HCT116 (cell line): ENCODE results near the gene SPACDR. TPM values are rescaled to one million over a fixed set of nuclear protein-coding genes. Genes with fewer than 3 reads are reported as not detected.

ENCODE experiments used
- ATAC-seq: fragments of 200-7000 bp; cut with Tn5 transposase; 2 replicates; pipeline ENCODE4 v1.9.1; 2020; ENCODE audit warnings: mild to moderate bottlenecking, moderate library complexity
- BruUV-seq: library from RNA; stranded (reverse); fragments of 400-500 nt; replicated peaks from 2 replicates; lab custom pipeline; 2021; lab: Mats Ljungman, UMichigan
- CTCF ChIA-PET: fragments of 300-600 bp; sonication (Branson Sonifier 250); formaldehyde crosslinking; loops from one replicate; lab custom pipeline; 2021; ENCODE audit warnings: antibody characterized with exemption; lab: Charles Lee
- POLR2A ChIA-PET: fragments of 300-600, 350-600 bp; sonication (Branson Sonifier 250); formaldehyde crosslinking; loops from one replicate; lab custom pipeline; 2021; ENCODE audit warnings: antibody characterized with exemption; lab: Charles Lee
- RAD21 ChIA-PET, 2 experiments: fragments of 300-600 bp; sonication (Branson Sonifier 250); formaldehyde crosslinking; loops; one replicate each; lab custom pipeline; 2023; ENCODE audit warnings: low total read pairs in 2 of 2; ENCODE audit not compliant: uncharacterized antibody in 2 of 2, unreplicated experiment in 2 of 2, low non-redundant PET in 1 of 2; lab: Charles Lee
- DNase-seq: peaks from one replicate; pipeline ENCODE4 v3.0.0-alpha.2; 2010; ENCODE audit warnings: low read depth, low spot score
- H2AFZ ChIP-seq: fragments of 200-600 bp; shearing (Covaris generic), sonication (generic); 2 replicates; pipeline ENCODE4 v1.6.1; 2017; ENCODE audit warnings: low read depth, mixed run types, mixed read lengths, antibody characterized with exemption, low read length; ENCODE audit not compliant: poor library complexity, severe bottlenecking
- H3K27ac ChIP-seq: 2 replicates; pipeline ENCODE4 v1.5.1; 2012; ENCODE audit warnings: low read depth, low read length
- H3K27me3 ChIP-seq: fragments of 200-600 bp; sonication (generic); 2 replicates; pipeline ENCODE4 v1.6.1; 2016; ENCODE audit warnings: mixed run types, low read length, mixed read lengths; ENCODE audit not compliant: insufficient read depth
- H3K36me3 ChIP-seq, 2 experiments: fragments of 200-500 bp in 1 of 2; fragments of 200-600 bp in 1 of 2; sonication (Bioruptor generic) in 1 of 2; sonication (generic) in 1 of 2; 2 replicates each; pipeline versions ENCODE4 v1.5.1 to v1.6.1; 2014 to 2016; ENCODE audit warnings: low read length in 2 of 2, inconsistent platforms in 1 of 2, mixed read lengths in 1 of 2, mixed run types in 1 of 2; ENCODE audit not compliant: insufficient read depth in 2 of 2, control insufficient read depth in 1 of 2
- H3K4me1 ChIP-seq, 2 experiments: fragments of 200-600 bp in 1 of 2; sonication (generic) in 1 of 2; 2 replicates each; pipeline versions ENCODE4 v1.5.1 to v1.6.1; 2012 to 2017; ENCODE audit warnings: low read length in 2 of 2, inconsistent platforms in 1 of 2, mild to moderate bottlenecking in 1 of 2, mixed read lengths in 1 of 2, mixed run types in 1 of 2, moderate library complexity in 1 of 2; ENCODE audit not compliant: insufficient read depth in 2 of 2, control insufficient read depth in 1 of 2
- H3K4me2 ChIP-seq: fragments of 200-600 bp; sonication (generic); 2 replicates; pipeline ENCODE4 v1.6.1; 2017; ENCODE audit warnings: mixed run types, low read length, mixed read lengths
- H3K4me3 ChIP-seq, 2 experiments: fragments of 200-600 bp in 1 of 2; sonication (generic) in 1 of 2; replicated peaks in 1 of 2; 2 replicates each; pipeline ENCODE4 v1.5.1; 2011 to 2016; ENCODE audit warnings: low read length in 2 of 2, control low read depth in 1 of 2, low read depth in 1 of 2, mild to moderate bottlenecking in 1 of 2, mixed read lengths in 1 of 2, mixed run types in 1 of 2
- H3K79me2 ChIP-seq: fragments of 200-600 bp; sonication (generic); 2 replicates; pipeline ENCODE4 v1.6.1; 2017; ENCODE audit warnings: mild to moderate bottlenecking, mixed run types, low read length, moderate library complexity, mixed read lengths; ENCODE audit not compliant: insufficient read depth
- H3K9ac ChIP-seq: fragments of 200-600 bp; sonication (generic); 2 replicates; pipeline ENCODE4 v1.6.1; 2016; ENCODE audit warnings: low read length, mixed read lengths
- H3K9me2 ChIP-seq: fragments of 200-600 bp; sonication (generic), shearing (Covaris generic); 2 replicates; pipeline ENCODE4 v1.6.1; 2017; ENCODE audit warnings: mixed run types, mild to moderate bottlenecking, moderate library complexity; ENCODE audit not compliant: insufficient read depth
- H3K9me3 ChIP-seq, 2 experiments: fragments of 200-500 bp in 1 of 2; fragments of 200-600 bp in 1 of 2; sonication (Bioruptor generic) in 1 of 2; sonication (generic) in 1 of 2; 2 replicates each; pipeline ENCODE4 v1.6.1; 2014 to 2017; ENCODE audit warnings: low read length in 2 of 2, mixed read lengths in 2 of 2, inconsistent platforms in 1 of 2, low read depth in 1 of 2, mild to moderate bottlenecking in 1 of 2, mixed run types in 1 of 2, moderate library complexity in 1 of 2; ENCODE audit not compliant: control insufficient read depth in 1 of 2, insufficient read depth in 1 of 2
- H4K20me1 ChIP-seq: fragments of 200-600 bp; sonication (generic), shearing (Covaris generic); 2 replicates; pipeline ENCODE4 v1.6.1; 2017; ENCODE audit warnings: mixed run types, mild to moderate bottlenecking, moderate library complexity; ENCODE audit not compliant: insufficient read depth
- ATF3 ChIP-seq: IDR thresholded peaks from 2 replicates; pipeline ENCODE4 v1.6.1; 2012
- CBX3 ChIP-seq: IDR thresholded peaks from 2 replicates; pipeline ENCODE4 v1.6.1; 2012; ENCODE audit warnings: low read depth
- CEBPB ChIP-seq: IDR thresholded peaks from 2 replicates; pipeline ENCODE4 v1.6.1; 2012; ENCODE audit warnings: low read depth
- EGR1 ChIP-seq: IDR thresholded peaks from 2 replicates; pipeline ENCODE4 v1.6.1; 2012; ENCODE audit warnings: low read depth
- ELF1 ChIP-seq: IDR thresholded peaks from 2 replicates; pipeline ENCODE4 v1.6.1; 2012; ENCODE audit warnings: low read depth, borderline replicate concordance
- EZH2phosphoT487 ChIP-seq: fragments of 200-600 bp; IDR thresholded peaks from 2 replicates; pipeline ENCODE4 v1.6.1; 2018; ENCODE audit warnings: antibody characterized with exemption, borderline replicate concordance
- JUND ChIP-seq: IDR thresholded peaks from 2 replicates; pipeline ENCODE4 v1.6.1; 2012
- POLR2A ChIP-seq: IDR thresholded peaks from 2 replicates; pipeline ENCODE4 v1.7.0; 2011; ENCODE audit warnings: borderline replicate concordance; ENCODE audit not compliant: insufficient read depth, insufficient read length; ENCODE audit errors: extremely low read depth
- REST ChIP-seq: IDR thresholded peaks from 2 replicates; pipeline ENCODE4 v1.6.1; 2012; ENCODE audit warnings: low read depth
- SP1 ChIP-seq: IDR thresholded peaks from 2 replicates; pipeline ENCODE4 v1.6.1; 2012; ENCODE audit warnings: low read depth
- TCF7L2 ChIP-seq: IDR thresholded peaks from 2 replicates; pipeline ENCODE4 v1.7.0; 2011; ENCODE audit warnings: borderline replicate concordance, inconsistent platforms; ENCODE audit not compliant: insufficient read depth, insufficient read length; ENCODE audit errors: extremely low read depth
- ZFX ChIP-seq: fragments of 450-650 bp; IDR thresholded peaks from 2 replicates; pipeline ENCODE4 v1.6.1; 2017
- ZNF274 ChIP-seq: fragments of 200-500 bp; sonication (Bioruptor generic); IDR thresholded peaks from 2 replicates; pipeline ENCODE4 v1.6.1; 2014; ENCODE audit warnings: mild to moderate bottlenecking, low read depth, low read length, inconsistent platforms
- intact Hi-C: fragments of 100-400 bp; cut with micrococcal nuclease; formaldehyde crosslinking; loops from 2 replicates; pipeline ENCODE4 v1.10.0; 2022
- total RNA-seq: library from RNA; stranded (reverse); gene quantifications from one replicate; pipeline ENCODE4 v1.2.1, GENCODE V29; 2021; ENCODE audit not compliant: unreplicated experiment

Gene SPACDR
- total RNA-seq, 1 experiment from 2014 or later, result 1.7 TPM

- TF ChIP-seq ATF3 (no peak), ZFX (no peak), POLR2A (no peak), JUND (no peak), TCF7L2 (no peak), SP1 (no peak), ZNF274 (no peak)
Observed at GRCh38 chr7:100432053-100432452, 32.0 kb downstream of the SPACDR start (continued).

GRCh38 chr7:100431286-100431735 lies 32.7 kb downstream of the SPACDR start:
- H3K9me2 ChIP-seq, result no peaks in the 10 kb centered on the region
- peak overlapping the region in 1 of 2 experiments; percentile 85; a peak in 2 of 4 replicates for H3K4me3 ChIP-seq
- peak overlapping the region; percentile 89; the same call in 1 of the 2 replicates for H3K9ac ChIP-seq
- intact Hi-C loops, result no loop called here
- peak overlapping the region; percentile 89; the same call in 1 of the 2 replicates for H3K4me2 ChIP-seq
- ChIA-PET CTCF (no interaction called here), POLR2A (no interaction called here), RAD21 (no interaction called here)
- H3K79me2 ChIP-seq, result peaks cover 62% of the 10 kb centered on the region
- DNase-seq (no peak), ATAC-seq (no peak)
- peaks cover 0 to 65% of the 10 kb centered on the region in 2 experiments for H3K4me1 ChIP-seq
- BruUV-seq, result no TSS peak
- no peaks in the 10 kb centered on the region for H4K20me1 ChIP-seq
- H3K36me3 ChIP-seq, result peaks cover 5 to 39% of the 10 kb centered on the region in 2 experiments; a peak in 2 of 4 replicates
- H3K27ac ChIP-seq, result peak overlapping the region; percentile 99; the same call in 1 of the 2 replicates
- TF ChIP-seq EGR1, result no peak
- no peak for TF ChIP-seq CEBPB
- no peak for TF ChIP-seq CBX3
- no peak for TF ChIP-seq EZH2phosphoT487
- no peak for TF ChIP-seq TCF7L2
- TF ChIP-seq ATF3, result no peak
- no peak for TF ChIP-seq REST
- TF ChIP-seq JUND, result no peak
- TF ChIP-seq ZFX, result no peak
- TF ChIP-seq ZNF274, result no peak
- no peak for TF ChIP-seq ELF1
- no peak overlapping the region for H2AFZ ChIP-seq
- H3K27me3 ChIP-seq, result no peaks in the 10 kb centered on the region
- H3K9me3 ChIP-seq, result no peaks in the 10 kb centered on the region
